Neural crest cell (in vitro differentiated cells): ENCODE data around the gene CTRL. TPM values are rescaled to one million over a fixed set of nuclear protein-coding genes. Genes with fewer than 3 reads are reported as not detected.
A peak's percentile ranks its signal among the peaks of the same experiment; 100 is the strongest.

Experiments
- DNase-seq: peaks from one replicate; pipeline ENCODE4 v3.0.0; 2021; ENCODE audit warnings: low read depth, mixed read lengths, low spot score
- H3K27ac Mint-ChIP-seq: one replicate; pipeline ENCODE4 v1.8.0; 2021; ENCODE audit warnings: mild to moderate bottlenecking, mixed read lengths; ENCODE audit not compliant: unreplicated experiment
- H3K27me3 Mint-ChIP-seq: 2 replicates; pipeline ENCODE4 v1.8.0; 2021; ENCODE audit warnings: low read depth, mild to moderate bottlenecking, mixed read lengths
- H3K36me3 Mint-ChIP-seq: 2 replicates; pipeline ENCODE4 v1.8.0; 2021; ENCODE audit warnings: low read depth, mild to moderate bottlenecking, mixed read lengths
- H3K4me1 Mint-ChIP-seq: 2 replicates; pipeline ENCODE4 v1.8.0; 2021; ENCODE audit warnings: mixed read lengths
- H3K4me3 Mint-ChIP-seq: one replicate; pipeline ENCODE4 v1.8.0; 2021; ENCODE audit warnings: mild to moderate bottlenecking, mixed read lengths
- H3K9me3 Mint-ChIP-seq: 2 replicates; pipeline ENCODE4 v1.8.0; 2021; ENCODE audit warnings: mixed read lengths
- total RNA-seq: library from RNA; stranded (reverse); gene quantifications from 2 replicates; pipeline ENCODE4 v1.2.1, GENCODE V29; 2021
- TF ChIP-seq, protein P1 (sequence below): fragments of 200-600 bp; sonication (generic); conservative IDR thresholded peaks from 2 replicates; pipeline ENCODE4 v1.5.0; 2021; ENCODE audit warnings: antibody characterized with exemption, mild to moderate bottlenecking

Gene CTRL
- total RNA-seq, 1 donor from 2014 or later, result 3.0 TPM

DNA sequence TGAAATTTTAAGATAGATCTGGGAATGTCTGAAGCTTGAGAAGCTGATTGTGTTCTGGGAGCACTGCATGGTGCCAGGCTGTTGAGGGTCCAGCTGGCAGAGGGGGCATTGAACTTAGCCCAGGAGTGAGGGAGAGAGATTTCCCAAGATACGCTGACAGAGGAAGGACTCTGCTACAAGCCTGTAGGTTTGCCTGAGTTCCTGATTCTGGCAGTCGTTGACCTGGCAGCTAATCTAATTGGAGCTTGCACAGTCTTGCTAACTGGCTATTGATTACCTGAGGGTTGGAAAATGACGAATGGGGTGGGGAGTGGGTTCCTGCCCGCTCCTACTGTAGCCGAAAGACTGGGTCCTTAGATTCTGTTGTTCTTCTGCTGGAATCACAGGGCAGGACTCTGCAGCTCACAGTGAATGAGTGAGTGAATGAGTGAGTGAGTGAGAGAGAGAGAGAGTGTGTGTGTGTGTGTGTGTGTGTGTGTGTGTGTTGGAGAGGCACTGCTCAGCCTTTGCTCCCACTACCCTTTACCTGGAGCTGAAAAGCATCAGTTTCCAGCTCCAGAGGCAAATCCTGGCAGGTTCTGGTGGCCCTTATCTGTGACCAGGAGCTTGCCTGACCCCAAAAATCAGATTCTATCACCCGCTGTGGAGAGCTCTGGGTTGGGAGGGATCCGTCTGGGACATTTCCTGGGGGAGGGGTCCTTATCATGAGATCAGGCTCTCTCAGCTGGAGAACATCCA lies 16.7 kb downstream of the CTRL start:
- Mint-ChIP-seq H3K27ac (no peak overlapping the region), H3K27me3 (no peaks in the 10 kb centered on the region), H3K36me3 (no peaks in the 10 kb centered on the region), H3K9me3 (no peaks in the 10 kb centered on the region), H3K4me1 (no peaks in the 10 kb centered on the region), H3K4me3 (no peak overlapping the region)
- DNase-seq, result no peak
- TF ChIP-seq, protein P1, sequence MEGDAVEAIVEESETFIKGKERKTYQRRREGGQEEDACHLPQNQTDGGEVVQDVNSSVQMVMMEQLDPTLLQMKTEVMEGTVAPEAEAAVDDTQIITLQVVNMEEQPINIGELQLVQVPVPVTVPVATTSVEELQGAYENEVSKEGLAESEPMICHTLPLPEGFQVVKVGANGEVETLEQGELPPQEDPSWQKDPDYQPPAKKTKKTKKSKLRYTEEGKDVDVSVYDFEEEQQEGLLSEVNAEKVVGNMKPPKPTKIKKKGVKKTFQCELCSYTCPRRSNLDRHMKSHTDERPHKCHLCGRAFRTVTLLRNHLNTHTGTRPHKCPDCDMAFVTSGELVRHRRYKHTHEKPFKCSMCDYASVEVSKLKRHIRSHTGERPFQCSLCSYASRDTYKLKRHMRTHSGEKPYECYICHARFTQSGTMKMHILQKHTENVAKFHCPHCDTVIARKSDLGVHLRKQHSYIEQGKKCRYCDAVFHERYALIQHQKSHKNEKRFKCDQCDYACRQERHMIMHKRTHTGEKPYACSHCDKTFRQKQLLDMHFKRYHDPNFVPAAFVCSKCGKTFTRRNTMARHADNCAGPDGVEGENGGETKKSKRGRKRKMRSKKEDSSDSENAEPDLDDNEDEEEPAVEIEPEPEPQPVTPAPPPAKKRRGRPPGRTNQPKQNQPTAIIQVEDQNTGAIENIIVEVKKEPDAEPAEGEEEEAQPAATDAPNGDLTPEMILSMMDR, result no peak

DNA sequence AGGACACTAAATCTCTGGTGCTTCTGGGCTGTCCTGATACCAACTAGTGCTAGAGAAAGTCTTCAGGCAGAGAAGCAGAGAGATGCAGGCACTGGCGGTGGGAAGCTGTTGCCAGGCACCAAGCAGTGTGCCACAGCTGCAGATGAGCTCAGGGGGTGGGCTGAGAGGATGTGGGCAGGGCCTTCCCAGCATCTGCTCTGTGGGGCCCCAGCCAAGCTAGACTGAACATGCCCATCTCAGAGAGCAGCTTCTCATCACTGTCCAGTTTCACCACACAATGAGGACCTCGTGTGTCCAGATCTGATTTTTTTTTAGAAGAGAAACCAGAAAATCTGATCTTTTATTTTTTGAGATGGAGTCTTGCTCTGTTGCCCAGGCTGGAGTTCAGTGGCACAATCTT lies 21.5 kb downstream of the CTRL start:
- no peak for DNase-seq
- TF ChIP-seq, protein P1, result no peak
- no peaks in the 10 kb centered on the region for H3K9me3 Mint-ChIP-seq
- H3K4me1 Mint-ChIP-seq, result no peaks in the 10 kb centered on the region
- peaks cover 4% of the 10 kb centered on the region for H3K36me3 Mint-ChIP-seq
- H3K27ac Mint-ChIP-seq, result peak overlapping the region; percentile 90
- no peaks in the 10 kb centered on the region for H3K27me3 Mint-ChIP-seq
- H3K4me3 Mint-ChIP-seq, result no peak overlapping the region

DNA sequence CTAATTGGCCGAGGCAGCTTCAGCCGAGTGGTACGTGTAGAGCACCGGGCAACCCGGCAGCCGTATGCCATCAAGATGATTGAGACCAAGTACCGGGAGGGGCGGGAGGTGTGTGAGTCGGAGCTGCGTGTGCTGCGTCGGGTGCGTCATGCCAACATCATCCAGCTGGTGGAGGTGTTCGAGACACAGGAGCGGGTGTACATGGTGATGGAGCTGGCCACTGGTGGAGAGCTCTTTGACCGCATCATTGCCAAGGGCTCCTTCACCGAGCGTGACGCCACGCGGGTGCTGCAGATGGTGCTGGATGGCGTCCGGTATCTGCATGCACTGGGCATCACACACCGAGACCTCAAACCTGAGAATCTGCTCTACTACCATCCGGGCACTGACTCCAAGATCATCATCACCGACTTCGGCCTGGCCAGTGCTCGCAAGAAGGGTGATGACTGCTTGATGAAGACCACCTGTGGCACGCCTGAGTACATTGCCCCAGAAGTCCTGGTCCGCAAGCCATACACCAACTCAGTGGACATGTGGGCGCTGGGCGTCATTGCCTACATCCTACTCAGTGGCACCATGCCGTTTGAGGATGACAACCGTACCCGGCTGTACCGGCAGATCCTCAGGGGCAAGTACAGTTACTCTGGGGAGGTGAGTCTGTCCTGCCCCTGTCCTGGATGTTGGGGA lies 22.5 kb downstream of the CTRL start:
- Mint-ChIP-seq H3K27me3 (no peaks in the 10 kb centered on the region), H3K4me3 (no peak overlapping the region), H3K27ac (no peak overlapping the region), H3K36me3 (peaks cover 4% of the 10 kb centered on the region), H3K4me1 (no peaks in the 10 kb centered on the region), H3K9me3 (no peaks in the 10 kb centered on the region)
- TF ChIP-seq, protein P1, result no peak
- no peak for DNase-seq

DNA sequence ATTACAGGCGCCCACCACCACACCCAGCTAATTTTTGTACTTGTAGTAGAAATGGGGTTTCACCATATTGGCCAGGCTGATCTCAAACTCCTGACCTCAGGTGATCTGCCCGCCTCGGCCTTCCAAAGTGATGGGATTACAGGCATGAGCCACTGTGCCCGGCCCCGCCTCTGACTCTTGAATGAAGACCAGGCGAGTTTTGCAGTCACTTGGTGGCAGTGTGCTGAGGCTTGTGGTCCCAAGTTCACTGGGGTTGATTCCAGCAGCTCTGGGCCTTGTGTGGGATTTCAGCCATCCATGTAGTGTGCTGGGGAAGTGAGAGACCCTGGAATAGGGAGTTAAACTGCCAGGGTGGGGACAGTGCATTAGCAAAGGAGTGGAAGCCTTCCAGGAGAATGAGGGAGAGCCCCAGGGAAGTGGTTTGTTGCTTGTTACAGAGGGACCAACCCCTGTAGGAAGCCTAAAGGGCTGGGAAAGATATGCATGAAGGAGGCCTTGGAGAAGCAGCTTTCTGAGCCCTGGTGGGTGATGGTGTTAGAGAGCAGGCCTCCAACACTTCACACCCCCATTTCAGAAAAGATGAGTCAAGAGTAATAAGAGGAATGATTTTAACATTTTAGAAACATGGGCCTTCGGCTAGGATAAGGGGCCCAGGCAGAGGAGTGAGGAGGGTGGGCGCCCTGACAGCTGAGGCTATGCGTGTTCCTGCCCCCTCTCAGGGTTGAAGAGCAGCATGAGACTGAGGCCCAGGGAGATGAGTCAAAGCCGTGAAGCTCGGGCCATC lies 24.1 kb downstream of the CTRL start:
- Mint-ChIP-seq H3K36me3 (peaks cover 4% of the 10 kb centered on the region), H3K4me1 (no peaks in the 10 kb centered on the region), H3K27ac (peak overlapping the region; percentile 70), H3K4me3 (no peak overlapping the region), H3K27me3 (no peaks in the 10 kb centered on the region), H3K9me3 (no peaks in the 10 kb centered on the region)
- TF ChIP-seq, protein P1, result no peak
- DNase-seq, result no peak

DNA sequence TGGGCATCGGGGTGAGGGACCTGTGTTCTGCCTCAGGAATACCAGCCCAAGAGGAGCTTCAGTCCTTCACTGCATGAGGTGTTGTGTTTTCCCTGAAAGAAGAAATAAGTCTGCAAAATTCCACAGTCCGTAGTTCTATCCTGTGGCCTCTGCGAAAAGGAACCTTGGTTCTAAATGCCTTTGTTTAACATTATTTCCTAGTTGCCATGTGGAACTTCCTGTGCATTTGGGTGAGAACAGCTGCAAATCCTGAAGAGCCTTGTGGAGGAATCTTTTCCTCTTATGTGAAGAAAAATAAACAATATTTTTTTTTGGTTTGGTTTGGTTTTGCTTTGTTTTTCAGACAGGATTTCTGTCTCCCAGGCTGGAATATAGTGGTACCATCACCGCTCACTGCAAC lies 28.8 kb downstream of the CTRL start:
- H3K4me3 Mint-ChIP-seq, result no peak overlapping the region
- no peaks in the 10 kb centered on the region for H3K9me3 Mint-ChIP-seq
- DNase-seq, result no peak
- TF ChIP-seq, protein P1, result no peak
- no peaks in the 10 kb centered on the region for H3K27me3 Mint-ChIP-seq
- H3K4me1 Mint-ChIP-seq, result no peaks in the 10 kb centered on the region
- no peaks in the 10 kb centered on the region for H3K36me3 Mint-ChIP-seq
- H3K27ac Mint-ChIP-seq, result peak overlapping the region; percentile 14
